Ectodermal cell (in vitro differentiated cells): ENCODE data around the gene PPP2R2D.
"Not testable (repeated sequence)": the region's sequence is repeated elsewhere in the genome, so short reads cannot be mapped to it uniquely, and the experiment has no call there.

Experiments used
- H3K27ac ChIP-seq: 2 replicates; pipeline ENCODE4 v1.7.0; 2013; ENCODE audit warnings: mild to moderate bottlenecking, low read depth, low read length; ENCODE audit not compliant: insufficient read depth, poor library complexity, severe bottlenecking
- H3K27me3 ChIP-seq: 2 replicates; pipeline ENCODE4 v1.7.0; 2013; ENCODE audit warnings: mild to moderate bottlenecking, low read length; ENCODE audit not compliant: insufficient read depth, control insufficient read depth, poor library complexity, severe bottlenecking
- H3K36me3 ChIP-seq: one replicate; pipeline ENCODE4 v1.7.0; 2013; ENCODE audit warnings: low read length; ENCODE audit not compliant: control insufficient read depth, insufficient read depth
- H3K4me1 ChIP-seq: one replicate; pipeline ENCODE4 v1.7.0; 2013; ENCODE audit warnings: low read length; ENCODE audit not compliant: control insufficient read depth, insufficient read depth
- H3K4me3 ChIP-seq: 2 replicates; pipeline ENCODE4 v1.7.0; 2013; ENCODE audit warnings: low read depth, low read length, control low read depth; ENCODE audit not compliant: insufficient read depth
- H3K9me3 ChIP-seq: 2 replicates; pipeline ENCODE4 v1.7.0; 2013; ENCODE audit warnings: mild to moderate bottlenecking, low read length, moderate library complexity; ENCODE audit not compliant: control insufficient read depth
- WGBS, 2 experiments: methylation state at CpG; one replicate each; pipeline ENCODE4 v1.1.7; 2013; ENCODE audit warnings: missing lambda C conversion rate in 2 of 2; 5-methylcytosine and 5-hydroxymethylcytosine counted together

Gene PPP2R2D

DNA sequence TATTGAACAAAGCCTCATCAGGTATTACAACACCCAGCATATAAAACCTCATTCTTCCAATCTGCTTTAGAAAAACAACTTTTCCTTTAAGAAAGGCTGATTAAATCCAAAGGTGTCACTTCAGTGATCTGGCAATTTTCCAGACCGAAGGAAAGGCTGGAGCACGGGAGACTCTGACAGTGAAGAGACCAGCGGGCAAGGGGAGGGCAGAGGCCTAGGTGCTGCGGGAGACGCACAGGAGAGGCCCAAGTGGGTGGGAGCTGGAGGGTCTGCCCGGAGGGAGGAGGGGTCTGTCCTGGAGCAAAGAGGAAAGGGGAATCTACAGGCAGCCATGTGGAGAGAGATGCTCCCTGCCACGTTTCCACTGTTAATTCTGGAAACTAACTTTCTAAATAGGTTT lies 24.3 kb upstream of the PPP2R2D start:
- WGBS, 2 experiments = 86 to 88% methylated on average over 7 of the region's 7 CpGs
- Histone ChIP-seq H3K4me3 (no peak overlapping the region), H3K36me3 (no peaks in the 10 kb centered on the region)

DNA sequence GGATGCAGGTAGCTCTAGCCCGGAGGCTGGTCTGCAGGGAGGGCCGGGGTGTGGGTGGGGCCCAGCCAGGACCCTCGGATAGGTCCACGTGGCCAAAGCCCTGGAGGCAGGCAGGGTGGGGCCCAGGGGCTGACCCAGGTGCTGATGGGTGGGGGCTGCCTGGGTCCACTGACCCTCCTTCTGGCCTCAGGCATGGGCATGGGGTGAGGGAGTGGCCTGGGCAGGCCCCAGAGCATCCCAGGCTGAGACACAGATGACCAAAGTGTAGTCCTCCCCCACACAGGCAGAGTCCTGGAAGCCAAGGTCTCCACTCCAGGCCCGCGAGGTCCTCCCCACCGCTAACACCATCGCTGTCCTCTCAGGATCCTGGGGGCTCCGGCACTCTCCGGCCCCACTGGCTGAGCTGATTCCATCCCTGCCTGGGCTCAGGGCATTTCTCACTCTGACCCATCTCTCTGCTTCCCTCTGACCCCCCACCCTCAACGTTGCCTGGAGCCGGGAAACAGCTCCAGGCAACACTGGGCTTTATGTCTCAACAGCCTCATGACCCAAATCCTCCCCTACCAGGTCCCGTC lies 20.7 kb upstream of the PPP2R2D start:
- no peak overlapping the region for H3K27ac ChIP-seq
- no peaks in the 10 kb centered on the region for H3K36me3 ChIP-seq
- H3K4me3 ChIP-seq = no peak overlapping the region
- H3K4me1 ChIP-seq = no peaks in the 10 kb centered on the region
- H3K27me3 ChIP-seq = no peaks in the 10 kb centered on the region
- H3K9me3 ChIP-seq = peaks cover 3% of the 10 kb centered on the region
- 88 to 90% methylated on average over 13 of the region's 13 CpGs for WGBS, 2 experiments

More for the DNA sequence above, 24.3 kb upstream of the PPP2R2D start:
- Histone ChIP-seq H3K27ac (no peak overlapping the region), H3K27me3 (no peaks in the 10 kb centered on the region), H3K9me3 (no peaks in the 10 kb centered on the region), H3K4me1 (no peaks in the 10 kb centered on the region)

GRCh38 chr10:131881104-131881880 lies 19.5 kb upstream of the PPP2R2D start:
- no peak overlapping the region for H3K27ac ChIP-seq
- peaks cover 5% of the 10 kb centered on the region for H3K4me1 ChIP-seq
- no peak overlapping the region for H3K4me3 ChIP-seq

DNA sequence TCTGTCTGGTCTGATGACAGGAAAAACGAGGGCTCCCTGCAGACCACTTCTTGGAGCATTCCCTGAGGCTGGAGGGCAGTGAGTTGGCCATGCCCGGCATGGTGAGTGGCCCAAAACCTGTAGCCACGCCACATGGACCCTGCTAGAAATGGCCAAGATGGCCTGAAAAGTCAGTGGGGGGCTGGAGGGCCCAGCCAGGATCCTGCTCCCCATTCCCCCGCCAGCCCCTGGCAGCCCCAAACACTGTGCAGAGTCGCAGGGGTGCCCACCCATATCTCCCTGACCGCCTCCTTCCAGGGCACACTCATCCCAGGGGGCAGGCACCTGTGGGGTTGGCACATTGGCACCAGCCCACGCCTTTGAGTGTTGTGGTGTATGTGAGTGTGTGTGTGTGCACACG lies 18.7 kb upstream of the PPP2R2D start:
- 92 to 94% methylated on average over 8 of the region's 8 CpGs for WGBS, 2 experiments
- Histone ChIP-seq H3K36me3 (no peaks in the 10 kb centered on the region), H3K4me1 (peaks cover 5% of the 10 kb centered on the region), H3K4me3 (no peak overlapping the region), H3K27me3 (no peaks in the 10 kb centered on the region), H3K9me3 (peaks cover 3% of the 10 kb centered on the region), H3K27ac (no peak overlapping the region)

More at GRCh38 chr10:131881104-131881880, 19.5 kb upstream of the PPP2R2D start:
- Histone ChIP-seq H3K27me3 (no peaks in the 10 kb centered on the region), H3K36me3 (no peaks in the 10 kb centered on the region), H3K9me3 (peaks cover 3% of the 10 kb centered on the region)
- WGBS, 2 experiments = 93 to 96% methylated on average over 15 of the region's 15 CpGs

GRCh38 chr10:131882590-131883451 lies 18.0 kb upstream of the PPP2R2D start:
- no peak overlapping the region for H3K4me3 ChIP-seq
- no peak overlapping the region for H3K27ac ChIP-seq
- WGBS, 2 experiments = 89 to 96% methylated on average over 10 of the region's 10 CpGs
- no peaks in the 10 kb centered on the region for H3K36me3 ChIP-seq
- peaks cover 3% of the 10 kb centered on the region for H3K9me3 ChIP-seq
- peaks cover 5% of the 10 kb centered on the region for H3K4me1 ChIP-seq
- H3K27me3 ChIP-seq = no peaks in the 10 kb centered on the region

DNA sequence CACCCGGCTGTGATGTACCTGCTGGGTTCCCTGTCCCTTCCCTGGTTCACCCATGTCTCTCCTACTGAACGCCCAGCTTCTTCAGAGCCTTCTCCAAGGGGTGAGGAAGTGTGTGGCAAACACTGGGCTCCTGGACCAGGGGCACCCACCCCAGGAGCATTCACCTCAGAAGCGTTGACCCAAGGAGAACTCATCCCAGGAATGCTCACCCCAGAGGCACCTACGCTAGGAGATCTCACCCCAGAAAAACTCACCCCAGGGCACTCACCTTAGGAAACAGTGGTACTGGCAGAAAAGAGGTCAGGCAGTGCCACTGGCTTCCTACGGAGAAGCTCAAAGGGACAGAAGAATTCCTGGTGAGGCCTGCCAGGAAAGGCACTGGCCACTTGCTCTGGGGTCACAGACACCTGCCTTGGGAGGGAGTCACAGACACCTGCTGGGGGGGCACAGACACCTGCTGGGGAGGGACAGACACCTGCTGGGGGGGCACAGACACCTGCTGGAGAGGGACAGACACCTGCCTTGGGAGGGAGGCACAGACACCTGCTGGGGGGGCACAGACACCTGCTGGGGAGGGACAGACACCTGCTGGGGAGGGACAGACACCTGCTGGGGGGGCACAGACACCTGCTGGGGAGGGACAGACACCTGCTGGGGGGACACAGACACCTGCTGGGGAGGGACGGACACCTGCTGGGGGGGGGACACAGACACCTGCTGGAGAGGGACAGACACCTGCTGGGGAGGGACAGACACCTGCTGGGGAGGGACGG lies 17.0 kb upstream of the PPP2R2D start:
- 83% methylated on average over 7 of the region's 7 CpGs for WGBS, 2 experiments
- not testable (repeated sequence) for H3K9me3 ChIP-seq, H3K36me3 ChIP-seq, H3K27me3 ChIP-seq, H3K27ac ChIP-seq, H3K4me3 ChIP-seq, H3K4me1 ChIP-seq

GRCh38 chr10:131885391-131886165 lies 15.2 kb upstream of the PPP2R2D start:
- WGBS, 2 experiments = 39 to 41% methylated on average over 25 of the region's 25 CpGs

GRCh38 chr10:131886237-131886636 lies 14.6 kb upstream of the PPP2R2D start:
- H3K4me3 ChIP-seq = no peak overlapping the region
- no peaks in the 10 kb centered on the region for H3K36me3 ChIP-seq
- H3K27me3 ChIP-seq = no peaks in the 10 kb centered on the region
- H3K9me3 ChIP-seq = peaks cover 3% of the 10 kb centered on the region
- WGBS, 2 experiments = 77 to 82% methylated on average over 10 of the region's 10 CpGs
- peaks cover 5% of the 10 kb centered on the region for H3K4me1 ChIP-seq
- H3K27ac ChIP-seq = no peak overlapping the region

More at GRCh38 chr10:131885391-131886165, 15.2 kb upstream of the PPP2R2D start:
- Histone ChIP-seq H3K9me3 (peaks cover 3% of the 10 kb centered on the region), H3K27me3 (no peaks in the 10 kb centered on the region), H3K4me3 (no peak overlapping the region), H3K27ac (no peak overlapping the region), H3K36me3 (no peaks in the 10 kb centered on the region), H3K4me1 (peaks cover 5% of the 10 kb centered on the region)

DNA sequence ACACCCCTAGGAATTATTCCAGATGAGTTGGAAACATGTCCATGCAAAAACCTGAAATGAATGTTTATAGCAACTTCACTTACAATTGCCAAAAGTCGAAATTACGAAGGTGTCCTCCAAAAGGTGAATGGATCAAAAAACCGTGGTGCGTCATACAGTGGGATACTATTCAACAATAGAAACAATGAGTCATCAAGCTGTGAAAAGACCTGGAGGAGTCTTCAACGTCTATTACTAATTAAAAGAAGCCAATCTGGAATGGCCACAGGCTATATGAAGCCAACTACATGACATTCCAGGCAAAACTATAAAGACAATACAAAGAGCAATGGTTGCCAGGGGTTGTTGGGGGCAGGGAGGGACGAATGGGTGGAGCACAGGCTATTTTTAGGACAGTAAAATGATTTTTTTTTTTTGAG lies 12.6 kb upstream of the PPP2R2D start:
- H3K36me3 ChIP-seq = no peaks in the 10 kb centered on the region
- peaks cover 5% of the 10 kb centered on the region for H3K4me1 ChIP-seq
- H3K27me3 ChIP-seq = no peaks in the 10 kb centered on the region
- H3K4me3 ChIP-seq = no peak overlapping the region
- WGBS, 2 experiments = 83 to 91% methylated on average over 6 of the region's 6 CpGs
- H3K27ac ChIP-seq = no peak overlapping the region
- H3K9me3 ChIP-seq = no peaks in the 10 kb centered on the region
